HT-29 (cell line): ENCODE measurements around the gene SLC6A20. TPM values are rescaled to one million over a fixed set of nuclear protein-coding genes. Genes with fewer than 3 reads are reported as not detected.
"Not testable (repeated sequence)": the region's sequence is repeated elsewhere in the genome, so short reads cannot be mapped to it uniquely, and the experiment has no call there.

Experiments
- DNase-seq: peaks from one replicate; pipeline ENCODE4 v3.0.0-alpha.2; 2015; ENCODE audit warnings: low spot score
- total RNA-seq: library from RNA; depleted of rRNA; stranded (reverse); fragments of >200 nt; shearing (Covaris generic); gene quantifications from 2 replicates; pipeline ENCODE4 v1.2.3, GENCODE V29; 2014

SLC6A20 gene
- total RNA-seq, 1 experiment from 2014 or later, result 8.3 TPM

GRCh38 chr3:45760878-45761711, 35.2 kb downstream of the SLC6A20 start:
- peak; percentile 64 for DNase-seq

GRCh38 chr3:45759851-45760250, 36.5 kb downstream of the SLC6A20 start:
- DNase-seq, result no peak

- no peak for DNase-seq
These were observed 37.5 kb downstream of the SLC6A20 start for GRCh38 chr3:45758871-45759270.

- not testable (repeated sequence) for DNase-seq
These were observed 39.2 kb downstream of the SLC6A20 start for GRCh38 chr3:45757141-45757540.

GRCh38 chr3:45756055-45756454, 40.3 kb downstream of the SLC6A20 start:
- DNase-seq, result no peak

GRCh38 chr3:45754461-45754860, 41.9 kb downstream of the SLC6A20 start:
- no peak for DNase-seq

- no peak for DNase-seq
These were observed 43.2 kb downstream of the SLC6A20 start for GRCh38 chr3:45753095-45753494.

GRCh38 chr3:45751537-45752242, 44.6 kb downstream of the SLC6A20 start:
- no peak for DNase-seq

GRCh38 chr3:45749880-45750279, 46.5 kb downstream of the SLC6A20 start:
- no peak for DNase-seq

- DNase-seq, result not testable (repeated sequence)
These were observed 47.2 kb downstream of the SLC6A20 start for GRCh38 chr3:45749036-45749600.

- DNase-seq, result no peak
These were observed 48.3 kb downstream of the SLC6A20 start for GRCh38 chr3:45748068-45748467.

- DNase-seq, result no peak
These were observed 49.3 kb downstream of the SLC6A20 start for GRCh38 chr3:45746777-45747622.

- DNase-seq, result no peak
These were observed 50.1 kb downstream of the SLC6A20 start for GRCh38 chr3:45746165-45746776.

GRCh38 chr3:45742461-45743089, 53.8 kb downstream of the SLC6A20 start:
- no peak for DNase-seq

- DNase-seq, result no peak
These were observed 54.4 kb downstream of the SLC6A20 start for GRCh38 chr3:45741742-45742460.

GRCh38 chr3:45741247-45741646, 55.1 kb downstream of the SLC6A20 start:
- DNase-seq, result no peak

GRCh38 chr3:45739991-45740390, 56.3 kb downstream of the SLC6A20 start:
- DNase-seq, result no peak

GRCh38 chr3:45737234-45737633, 59.1 kb downstream of the SLC6A20 start:
- no peak for DNase-seq

GRCh38 chr3:45736707-45737106, 59.6 kb downstream of the SLC6A20 start:
- DNase-seq, result no peak
